ENCODE data around the gene PSD4.

GRCh38 chr2:113220970-113221708, 47.4 kb downstream of the PSD4 start:
- no peak for TF ChIP-seq POLR2A (IDR thresholded peaks at IDR 0.05; ENCODE audit: low read length)
- no peak for TF ChIP-seq GATA1 (IDR thresholded peaks at IDR 0.05; ENCODE audit: low read depth, low read length)
